Spleen (tissue), 11 donors: ENCODE measurements around the gene SF3B4. TPM values are rescaled to one million over a fixed set of nuclear protein-coding genes. Genes with fewer than 3 reads are reported as not detected.

Source experiments
- DNase-seq: peaks from one replicate; pipeline ENCODE4 v3.0.0-alpha.2; 2020
- H3K27ac ChIP-seq, 8 donors: fragments of 200-600 bp; sonication (generic) in 7 of 8; 1 replicate in 4 of 8; 2 replicates in 4 of 8; pipeline versions ENCODE4 v1.5.0 to v1.8.0; 2016 to 2021; ENCODE audit warnings: inconsistent platforms in 4 of 8, mild to moderate bottlenecking in 4 of 8, moderate library complexity in 1 of 8
- H3K27me3 ChIP-seq, 7 donors: fragments of 200-600 bp; sonication (generic) in 6 of 7; replicated peaks in 1 of 7; 1 replicate in 4 of 7; 2 replicates in 3 of 7; pipeline versions ENCODE4 v1.5.0 to v1.8.0; 2016 to 2021; ENCODE audit warnings: inconsistent platforms in 3 of 7, mild to moderate bottlenecking in 1 of 7
- H3K36me3 ChIP-seq, 6 donors: fragments of 200-600 bp; sonication (generic) in 5 of 6; 1 replicate in 4 of 6; 2 replicates in 2 of 6; pipeline versions ENCODE4 v1.5.0 to v1.8.0; 2016 to 2021; ENCODE audit warnings: inconsistent platforms in 2 of 6
- H3K4me1 ChIP-seq, 6 donors: fragments of 200-600 bp; sonication (generic) in 5 of 6; 1 replicate in 3 of 6; 2 replicates in 3 of 6; pipeline versions ENCODE4 v1.5.0 to v1.8.0; 2016 to 2021; ENCODE audit warnings: inconsistent platforms in 3 of 6
- H3K4me3 ChIP-seq, 8 donors: fragments of 200-600 bp; sonication (generic) in 7 of 8; 1 replicate in 4 of 8; 2 replicates in 4 of 8; pipeline versions ENCODE4 v1.5.0 to v1.8.0; 2016 to 2021; ENCODE audit warnings: inconsistent platforms in 4 of 8, mild to moderate bottlenecking in 4 of 8, moderate library complexity in 2 of 8
- H3K9me3 ChIP-seq, 8 donors: fragments of 200-600 bp; sonication (generic) in 7 of 8; 1 replicate in 4 of 8; 2 replicates in 4 of 8; pipeline versions ENCODE4 v1.5.0 to v1.8.0; 2016 to 2021; ENCODE audit warnings: inconsistent platforms in 4 of 8
- POLR2A ChIP-seq, 3 donors: fragments of 450-650 bp; IDR thresholded peaks; one replicate each; pipeline ENCODE4 v1.5.1; 2017; ENCODE audit warnings: antibody characterized with exemption in 3 of 3, mild to moderate bottlenecking in 1 of 3
- POLR2AphosphoS5 ChIP-seq, 3 donors: sonication (generic); formaldehyde crosslinking; IDR thresholded peaks; one replicate each; pipeline ENCODE4 v1.5.1; 2017; ENCODE audit warnings: antibody characterized with exemption in 3 of 3
- whole genome bisulfite sequencing, 5 donors: extraction: QIAGEN DNeasy Blood & Tissue Kit in 3 of 5; methylation state at CpG; one replicate each; pipeline versions ENCODE4 v1.1.5 to v1.1.7; 2013 to 2018; 5-methylcytosine and 5-hydroxymethylcytosine counted together
- intact Hi-C: fragments of 100-400 bp; cut with DNase I; formaldehyde crosslinking; loops from one replicate; pipeline ENCODE4 v1.15.0; 2023; ENCODE audit warnings: low total_unique reads
- polyA plus RNA-seq, 3 donors: library from polyadenylated mRNA; stranded (reverse); fragments of 200-250 nt; gene quantifications; one replicate each; pipeline ENCODE4 v1.2.1, GENCODE V29; 2013
- total RNA-seq, 7 donors: library from RNA; depleted of rRNA in 3 of 7; stranded (reverse); fragments of >200 nt in 3 of 7; fragmentation: NEBNext Ultra II Directional in 4 of 7; extraction: Animal tissue kit (Norgen Biotek cat#: 25700) in 4 of 7; gene quantifications; one replicate each; pipeline versions ENCODE4 v1.1.0 to v1.2.1, GENCODE V29; 2016 to 2021
- TF ChIP-seq, protein P1 (sequence below), 11 experiments: fragments of 200-600 bp in 7 of 11; fragments of 450-650 bp in 4 of 11; sonication (generic) in 4 of 11; IDR thresholded peaks in 8 of 11; conservative IDR thresholded peaks in 3 of 11; 1 replicate in 7 of 11; 2 replicates in 4 of 11; pipeline versions ENCODE4 v1.4.0 to v1.8.0; 2016 to 2021; ENCODE audit warnings: antibody characterized with exemption in 11 of 11, inconsistent platforms in 4 of 11, mild to moderate bottlenecking in 1 of 11
- donor health status: healthy with polysubstance abuse.
- donor health status: DM: no; HTN: no; CAD: no; lungs with moderate emphysema.
- donor health status: DM: no; HTN: no; CAD: no.
- donor health status: Bipolar disorder and iron deficiency.
- donor health status: healthy.
- donor health status: DM: no; HTN: no; CAD: no.
- donor health status: DM: yes; HTN: yes; CAD: no.

SF3B4 gene
- total and polyA plus RNA-seq, 10 donors: 17.6 to 43.8 (median 28.5) TPM

DNA sequence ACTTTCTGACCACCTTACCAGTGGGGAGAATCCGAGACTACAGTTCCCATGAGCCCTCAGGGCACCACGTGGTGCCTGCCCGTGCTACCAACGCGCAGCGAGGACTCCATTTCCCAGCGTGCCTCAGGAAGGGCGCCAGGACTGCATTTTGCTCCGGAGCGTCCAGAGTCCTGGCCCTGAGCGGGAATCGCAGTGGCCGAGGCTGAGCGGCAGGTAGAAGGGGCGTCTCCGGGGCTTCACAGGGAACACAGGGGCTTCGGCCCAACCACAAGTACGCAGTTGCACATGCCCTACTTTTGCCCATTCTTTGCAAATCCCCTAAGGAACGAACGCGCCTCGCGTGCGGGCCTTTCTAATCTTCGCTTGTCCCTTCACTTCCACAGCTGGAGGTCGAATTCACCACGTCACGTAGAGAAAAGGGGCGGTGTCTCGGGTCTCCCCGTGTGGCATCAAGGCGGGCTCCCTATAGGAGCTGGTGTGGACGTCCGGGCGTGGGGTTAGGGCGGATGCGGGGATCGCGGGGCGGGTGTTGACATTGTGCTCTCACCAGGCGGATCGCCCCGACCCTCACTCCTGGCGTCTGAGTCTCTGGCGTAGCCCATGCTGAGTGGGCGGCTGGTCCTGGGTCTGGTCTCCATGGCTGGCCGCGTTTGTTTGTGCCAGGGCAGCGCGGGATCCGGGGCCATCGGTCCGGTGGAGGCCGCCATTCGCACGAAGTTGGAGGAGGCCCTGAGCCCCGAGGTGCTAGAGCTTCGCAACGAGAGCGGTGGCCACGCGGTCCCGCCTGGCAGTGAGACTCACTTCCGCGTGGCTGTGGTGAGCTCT is 27.9 kb downstream of the SF3B4 start, which contains the start of gene BOLA1:
BOLA1 (plus strand) TSS at position 109 of the 825 bp plus-strand sequence; CDS start at position 601, 492 bp downstream.
- Histone ChIP-seq H3K27ac (peak within 1 kb of the TSS; percentile 79 to 92 (median 90)), H3K4me1 (peaks cover 5 to 20% (median 10%) of the 10 kb centered on the region in 6 donors), H3K36me3 (peaks cover 0 to 3% (median 0%) of the 10 kb centered on the region in 6 donors), H3K27me3 (no peaks in the 10 kb centered on the region), H3K4me3 (peak within 1 kb of the TSS; percentile 47 to 73 (median 60)), H3K9me3 (no peaks in the 10 kb centered on the region)
- 8 to 13% (median 9%) methylated on average over 46 to 65 of the region's 65 CpGs for WGBS, 5 donors
- intact Hi-C loops: no loop called here
- TF ChIP-seq, protein P1, sequence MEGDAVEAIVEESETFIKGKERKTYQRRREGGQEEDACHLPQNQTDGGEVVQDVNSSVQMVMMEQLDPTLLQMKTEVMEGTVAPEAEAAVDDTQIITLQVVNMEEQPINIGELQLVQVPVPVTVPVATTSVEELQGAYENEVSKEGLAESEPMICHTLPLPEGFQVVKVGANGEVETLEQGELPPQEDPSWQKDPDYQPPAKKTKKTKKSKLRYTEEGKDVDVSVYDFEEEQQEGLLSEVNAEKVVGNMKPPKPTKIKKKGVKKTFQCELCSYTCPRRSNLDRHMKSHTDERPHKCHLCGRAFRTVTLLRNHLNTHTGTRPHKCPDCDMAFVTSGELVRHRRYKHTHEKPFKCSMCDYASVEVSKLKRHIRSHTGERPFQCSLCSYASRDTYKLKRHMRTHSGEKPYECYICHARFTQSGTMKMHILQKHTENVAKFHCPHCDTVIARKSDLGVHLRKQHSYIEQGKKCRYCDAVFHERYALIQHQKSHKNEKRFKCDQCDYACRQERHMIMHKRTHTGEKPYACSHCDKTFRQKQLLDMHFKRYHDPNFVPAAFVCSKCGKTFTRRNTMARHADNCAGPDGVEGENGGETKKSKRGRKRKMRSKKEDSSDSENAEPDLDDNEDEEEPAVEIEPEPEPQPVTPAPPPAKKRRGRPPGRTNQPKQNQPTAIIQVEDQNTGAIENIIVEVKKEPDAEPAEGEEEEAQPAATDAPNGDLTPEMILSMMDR (IDR thresholded peaks at IDR 0.05 in 8 of 11, conservative IDR thresholded peaks at IDR 0.05 in 3 of 11): peak in 1 of 11 experiments; percentile 19
- TF ChIP-seq POLR2AphosphoS5 (IDR thresholded peaks at IDR 0.05) (peak; percentile 97 to 99 (median 97)), POLR2A (IDR thresholded peaks at IDR 0.05) (peak in 1 of 3 donors; percentile 79)
- DNase-seq: peak; percentile 98

DNA sequence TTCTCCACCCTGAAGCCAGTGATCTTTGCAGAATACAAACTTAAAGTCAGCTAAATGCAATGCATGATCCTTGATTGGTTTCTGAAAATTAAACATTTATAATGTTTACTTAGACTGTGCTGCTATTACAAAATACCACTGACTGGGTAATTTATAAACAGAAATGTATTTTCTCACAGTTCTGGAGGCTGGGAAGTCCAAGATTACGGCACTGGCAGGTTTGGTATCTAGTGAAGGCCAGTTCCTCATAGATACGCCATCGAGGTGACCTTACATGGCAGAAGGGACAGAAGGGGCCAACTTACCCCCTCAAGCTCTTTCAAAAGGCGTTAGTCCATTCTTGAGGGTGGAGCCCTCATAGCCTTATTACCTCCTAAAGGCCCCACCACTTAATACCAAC is 31.0 kb downstream of the SF3B4 start:
- peaks cover 5 to 20% (median 10%) of the 10 kb centered on the region in 6 donors for H3K4me1 ChIP-seq
- WGBS, 5 donors: 86 to 100% (median 92%) methylated on average over 4 of the region's 4 CpGs
- no peak for DNase-seq
- TF ChIP-seq, protein P1 (IDR thresholded peaks at IDR 0.05 in 8 of 11, conservative IDR thresholded peaks at IDR 0.05 in 3 of 11): no peak
- TF ChIP-seq POLR2AphosphoS5 (IDR thresholded peaks at IDR 0.05) (no peak), POLR2A (IDR thresholded peaks at IDR 0.05) (no peak)
- no peaks in the 10 kb centered on the region for H3K9me3 ChIP-seq
- no peaks in the 10 kb centered on the region for H3K27me3 ChIP-seq
- no peak overlapping the region for H3K27ac ChIP-seq
- H3K36me3 ChIP-seq: no peaks in the 10 kb centered on the region
- no peak overlapping the region for H3K4me3 ChIP-seq
- intact Hi-C loops: no loop called here

DNA sequence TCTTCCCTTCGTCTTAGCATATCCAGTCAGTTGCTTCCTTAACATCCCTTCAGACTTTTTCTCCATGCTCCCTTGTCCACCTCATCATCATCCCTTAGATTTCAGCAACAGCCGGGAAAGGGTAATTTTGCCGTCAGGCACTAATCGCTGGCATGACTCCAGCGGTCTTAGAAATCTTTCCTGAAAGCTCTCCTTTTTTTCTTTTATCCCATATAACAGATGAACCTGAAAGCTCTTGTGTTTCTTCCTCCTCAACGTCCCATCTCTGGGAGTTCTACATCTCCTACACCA is 38.7 kb downstream of the SF3B4 start:
- peaks cover 9 to 27% (median 20%) of the 10 kb centered on the region in 6 donors for H3K4me1 ChIP-seq
- intact Hi-C loops: no loop called here
- TF ChIP-seq POLR2A (IDR thresholded peaks at IDR 0.05) (no peak), POLR2AphosphoS5 (IDR thresholded peaks at IDR 0.05) (peak in 1 of 3 donors; percentile 1)
- H3K9me3 ChIP-seq: no peaks in the 10 kb centered on the region
- H3K4me3 ChIP-seq: peak overlapping the region in 6 of 8 donors; percentile 23 to 71 (median 52)
- WGBS, 5 donors: 34 to 46% (median 38%) methylated on average over 6 of the region's 6 CpGs
- H3K27me3 ChIP-seq: no peaks in the 10 kb centered on the region
- no peaks in the 10 kb centered on the region for H3K36me3 ChIP-seq
- peak; percentile 50 for DNase-seq
- peak overlapping the region; percentile 98 to 100 (median 100) for H3K27ac ChIP-seq

DNA sequence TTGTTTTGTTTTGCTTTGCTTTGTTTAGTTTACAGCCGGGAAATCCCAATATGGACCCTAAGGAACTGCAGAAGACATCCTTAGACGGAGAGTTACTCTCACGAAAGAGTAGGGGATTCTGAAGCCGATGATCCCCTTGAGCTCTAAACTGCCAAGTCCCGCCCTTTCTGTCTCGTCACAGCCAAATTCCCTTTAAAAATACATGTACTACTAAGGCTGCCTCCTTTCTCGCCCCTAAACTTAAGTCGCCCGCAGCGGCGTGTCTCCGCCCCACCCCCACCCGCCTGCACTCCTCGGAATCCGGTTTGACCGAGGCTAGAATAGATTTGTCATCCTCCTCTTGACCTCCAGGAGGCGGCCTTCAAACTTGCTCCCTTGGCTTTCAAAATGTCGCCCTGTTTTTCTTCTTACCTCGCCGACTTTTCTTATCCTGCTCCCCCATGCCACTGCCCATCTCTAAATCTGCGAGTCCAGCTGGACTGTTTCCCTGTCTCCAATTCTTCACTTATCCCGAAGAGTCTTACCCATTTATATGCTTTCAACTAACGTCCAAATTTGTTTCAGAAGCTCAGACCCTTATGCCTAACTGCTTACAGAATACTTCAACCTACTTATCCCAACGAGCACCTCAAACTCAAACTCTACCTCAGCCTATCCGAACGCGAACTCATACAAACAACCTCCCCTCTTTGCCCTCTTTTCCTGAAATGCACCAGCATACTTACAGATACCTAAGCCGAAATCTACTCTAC is 39.2 kb downstream of the SF3B4 start:
- Histone ChIP-seq H3K4me1 (peaks cover 12 to 30% (median 25%) of the 10 kb centered on the region in 6 donors), H3K9me3 (no peaks in the 10 kb centered on the region), H3K27me3 (no peaks in the 10 kb centered on the region), H3K36me3 (no peaks in the 10 kb centered on the region), H3K4me3 (peak overlapping the region; percentile 22 to 71 (median 44)), H3K27ac (peak overlapping the region; percentile 98 to 100 (median 100))
- DNase-seq: peak; percentile 93
- TF ChIP-seq POLR2A (IDR thresholded peaks at IDR 0.05) (peak in 2 of 3 donors; percentile 65 to 82), POLR2AphosphoS5 (IDR thresholded peaks at IDR 0.05) (peak in 1 of 3 donors; percentile 48)
- TF ChIP-seq, protein P1 (IDR thresholded peaks at IDR 0.05 in 8 of 11, conservative IDR thresholded peaks at IDR 0.05 in 3 of 11): peak in 10 of 11 experiments; percentile 26 to 70 (median 54)
- WGBS, 5 donors: 3 to 6% (median 5%) methylated on average over 28 of the region's 28 CpGs
- intact Hi-C loops: no loop called here
